OCI-LY1 (cell line): ENCODE measurements around the gene ZFP69.

Experiments used
- EZH2 ChIP-seq: fragments of 200-600 bp; sonication (generic), shearing (Covaris generic); IDR thresholded peaks from 2 replicates; pipeline ENCODE4 v1.8.0; 2017; ENCODE audit warnings: borderline replicate concordance, mixed run types, mild to moderate bottlenecking, antibody characterized with exemption, low read length, moderate library complexity, mixed read lengths
- TF ChIP-seq, protein P1 (sequence below): fragments of 200-600 bp; sonication (generic), shearing (Covaris generic); IDR thresholded peaks from 2 replicates; pipeline ENCODE4 v1.5.1; 2017; ENCODE audit warnings: mild to moderate bottlenecking, antibody characterized with exemption, low read length, moderate library complexity, mixed read lengths

GRCh38 chr1:40539338-40539737 is 62.2 kb downstream of the ZFP69 start:
- no peak for TF ChIP-seq EZH2
- TF ChIP-seq, protein P1, sequence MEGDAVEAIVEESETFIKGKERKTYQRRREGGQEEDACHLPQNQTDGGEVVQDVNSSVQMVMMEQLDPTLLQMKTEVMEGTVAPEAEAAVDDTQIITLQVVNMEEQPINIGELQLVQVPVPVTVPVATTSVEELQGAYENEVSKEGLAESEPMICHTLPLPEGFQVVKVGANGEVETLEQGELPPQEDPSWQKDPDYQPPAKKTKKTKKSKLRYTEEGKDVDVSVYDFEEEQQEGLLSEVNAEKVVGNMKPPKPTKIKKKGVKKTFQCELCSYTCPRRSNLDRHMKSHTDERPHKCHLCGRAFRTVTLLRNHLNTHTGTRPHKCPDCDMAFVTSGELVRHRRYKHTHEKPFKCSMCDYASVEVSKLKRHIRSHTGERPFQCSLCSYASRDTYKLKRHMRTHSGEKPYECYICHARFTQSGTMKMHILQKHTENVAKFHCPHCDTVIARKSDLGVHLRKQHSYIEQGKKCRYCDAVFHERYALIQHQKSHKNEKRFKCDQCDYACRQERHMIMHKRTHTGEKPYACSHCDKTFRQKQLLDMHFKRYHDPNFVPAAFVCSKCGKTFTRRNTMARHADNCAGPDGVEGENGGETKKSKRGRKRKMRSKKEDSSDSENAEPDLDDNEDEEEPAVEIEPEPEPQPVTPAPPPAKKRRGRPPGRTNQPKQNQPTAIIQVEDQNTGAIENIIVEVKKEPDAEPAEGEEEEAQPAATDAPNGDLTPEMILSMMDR: no peak
